Mesendoderm (in vitro differentiated cells): ENCODE measurements around the gene SBK2.

Source experiments
- DNase-seq: peaks from one replicate; pipeline ENCODE4 v3.0.0; 2013
- H2AK5ac ChIP-seq: 2 replicates; pipeline ENCODE4 v1.6.1; 2013; ENCODE audit warnings: low read length, inconsistent platforms
- H2BK120ac ChIP-seq: 2 replicates; pipeline ENCODE4 v1.6.1; 2013; ENCODE audit warnings: low read depth, mild to moderate bottlenecking, low read length, moderate library complexity, mixed read lengths
- H2BK15ac ChIP-seq: replicated peaks from 2 replicates; pipeline ENCODE4 v1.6.1; 2013; ENCODE audit warnings: low read depth, mild to moderate bottlenecking, moderate library complexity
- H2BK5ac ChIP-seq: 2 replicates; pipeline ENCODE4 v1.6.1; 2013; ENCODE audit warnings: low read length, inconsistent platforms
- H3K18ac ChIP-seq: 2 replicates; pipeline ENCODE4 v1.6.1; 2013; ENCODE audit warnings: mild to moderate bottlenecking, low read length, mixed read lengths
- H3K23ac ChIP-seq: one replicate; pipeline ENCODE4 v1.6.1; 2013; ENCODE audit warnings: low read length
- H3K27ac ChIP-seq: 2 replicates; pipeline ENCODE4 v1.5.1; 2013; ENCODE audit warnings: low read depth, mild to moderate bottlenecking, inconsistent platforms, low read length, moderate library complexity
- H3K27me3 ChIP-seq: 2 replicates; pipeline ENCODE4 v1.6.1; 2013; ENCODE audit warnings: low read length, control low read depth, mild to moderate bottlenecking, inconsistent platforms; ENCODE audit not compliant: insufficient read depth, poor library complexity
- H3K36me3 ChIP-seq: 2 replicates; pipeline ENCODE4 v1.6.1; 2013; ENCODE audit warnings: low read length, inconsistent platforms; ENCODE audit not compliant: control insufficient read depth, insufficient read depth
- H3K4ac ChIP-seq: one replicate; pipeline ENCODE4 v1.6.1; 2013; ENCODE audit warnings: low read depth, mild to moderate bottlenecking, low read length, moderate library complexity
- H3K4me1 ChIP-seq: 2 replicates; pipeline ENCODE4 v1.6.1; 2013; ENCODE audit warnings: low read depth, low read length, inconsistent platforms; ENCODE audit not compliant: control insufficient read depth
- H3K4me2 ChIP-seq: 2 replicates; pipeline ENCODE4 v1.6.1; 2013; ENCODE audit warnings: low read length
- H3K4me3 ChIP-seq: 2 replicates; pipeline ENCODE4 v1.5.1; 2013; ENCODE audit warnings: mild to moderate bottlenecking, low read length
- H3K56ac ChIP-seq: one replicate; pipeline ENCODE4 v1.6.1; 2013; ENCODE audit warnings: low read length
- H3K79me1 ChIP-seq: 2 replicates; pipeline ENCODE4 v1.6.1; 2013; ENCODE audit warnings: low read length, inconsistent platforms
- H3K79me2 ChIP-seq: 2 replicates; pipeline ENCODE4 v1.6.1; 2013; ENCODE audit warnings: mild to moderate bottlenecking, low read length; ENCODE audit not compliant: control insufficient read depth, insufficient read depth
- H3K9ac ChIP-seq: 2 replicates; pipeline ENCODE4 v1.6.1; 2013; ENCODE audit warnings: low read length, inconsistent platforms
- H4K5ac ChIP-seq: one replicate; pipeline ENCODE4 v1.6.1; 2013; ENCODE audit warnings: low read length
- H4K8ac ChIP-seq: one replicate; pipeline ENCODE4 v1.6.1; 2013; ENCODE audit warnings: low read depth, mild to moderate bottlenecking, control low read depth, low read length, moderate library complexity
- whole genome bisulfite sequencing: extraction: QIAGEN DNeasy Blood & Tissue Kit; methylation state at CpG from one replicate; pipeline ENCODE4 v1.1.7; 2013; ENCODE audit warnings: low lambda C conversion rate, missing lambda C conversion rate; ENCODE audit not compliant: insufficient coverage; ENCODE audit errors: extremely low coverage; 5-methylcytosine and 5-hydroxymethylcytosine counted together

Gene SBK2

GRCh38 chr19:55529636-55530234, 7.2 kb downstream of the SBK2 start:
- no peak overlapping the region for H2AK5ac ChIP-seq
- H3K27ac ChIP-seq, result no peak overlapping the region
- DNase-seq, result no peak
- no peaks in the 10 kb centered on the region for H3K79me2 ChIP-seq
- H4K5ac ChIP-seq, result no peak overlapping the region
- H3K18ac ChIP-seq, result no peak overlapping the region
- H2BK120ac ChIP-seq, result no peak overlapping the region
- H3K4ac ChIP-seq, result no peak overlapping the region
- H3K23ac ChIP-seq, result no peak overlapping the region
- no peak overlapping the region for H2BK15ac ChIP-seq
- H3K4me2 ChIP-seq, result no peak overlapping the region
- H3K27me3 ChIP-seq, result no peaks in the 10 kb centered on the region
- no peak overlapping the region for H4K8ac ChIP-seq
- H3K9ac ChIP-seq, result no peak overlapping the region
- peaks cover 5% of the 10 kb centered on the region for H3K4me1 ChIP-seq
- no peak overlapping the region for H2BK5ac ChIP-seq
- H3K79me1 ChIP-seq, result no peaks in the 10 kb centered on the region
- H3K4me3 ChIP-seq, result no peak overlapping the region
- H3K56ac ChIP-seq, result no peak overlapping the region
- WGBS, result no CpG with 5 or more reads among the region's 56 CpGs
- no peaks in the 10 kb centered on the region for H3K36me3 ChIP-seq

- Histone ChIP-seq H3K56ac (no peak overlapping the region), H3K4me3 (no peak overlapping the region), H3K27ac (no peak overlapping the region), H4K5ac (no peak overlapping the region), H2BK120ac (no peak overlapping the region), H3K4me2 (no peak overlapping the region), H3K79me2 (no peaks in the 10 kb centered on the region), H2BK5ac (no peak overlapping the region), H3K23ac (no peak overlapping the region), H3K79me1 (no peaks in the 10 kb centered on the region), H3K4ac (no peak overlapping the region), H4K8ac (no peak overlapping the region), H2AK5ac (no peak overlapping the region), H3K4me1 (peaks cover 5% of the 10 kb centered on the region), H2BK15ac (no peak overlapping the region), H3K18ac (no peak overlapping the region), H3K36me3 (no peaks in the 10 kb centered on the region), H3K27me3 (no peaks in the 10 kb centered on the region), H3K9ac (no peak overlapping the region)
- whole genome bisulfite sequencing, result no CpG with 5 or more reads among the region's 15 CpGs
- DNase-seq, result peak; percentile 28
Observed at GRCh38 chr19:55528030-55528803, 8.7 kb downstream of the SBK2 start.

GRCh38 chr19:55527197-55528029, 9.5 kb downstream of the SBK2 start:
- no peaks in the 10 kb centered on the region for H3K79me1 ChIP-seq
- H3K36me3 ChIP-seq, result no peaks in the 10 kb centered on the region
- no peaks in the 10 kb centered on the region for H3K27me3 ChIP-seq
- peaks cover 5% of the 10 kb centered on the region for H3K4me1 ChIP-seq
- no peaks in the 10 kb centered on the region for H3K79me2 ChIP-seq
- no peak overlapping the region for H4K8ac ChIP-seq
- no peak overlapping the region for H3K27ac ChIP-seq
- no peak overlapping the region for H3K9ac ChIP-seq
- no peak overlapping the region for H2AK5ac ChIP-seq
- no peak overlapping the region for H2BK5ac ChIP-seq
- no peak overlapping the region for H3K56ac ChIP-seq
- DNase-seq, result no peak
- no peak overlapping the region for H3K4me2 ChIP-seq
- no peak overlapping the region for H3K18ac ChIP-seq
- H2BK15ac ChIP-seq, result no peak overlapping the region
- no peak overlapping the region for H3K4me3 ChIP-seq
- H2BK120ac ChIP-seq, result no peak overlapping the region
- H3K23ac ChIP-seq, result no peak overlapping the region
- no CpG with 5 or more reads among the region's 22 CpGs for WGBS
- no peak overlapping the region for H4K5ac ChIP-seq
- H3K4ac ChIP-seq, result no peak overlapping the region

- no peak overlapping the region for H2AK5ac ChIP-seq
- H3K9ac ChIP-seq, result no peak overlapping the region
- no peaks in the 10 kb centered on the region for H3K27me3 ChIP-seq
- H3K23ac ChIP-seq, result no peak overlapping the region
- no peak overlapping the region for H3K4ac ChIP-seq
- DNase-seq, result peak; percentile 79
- H3K79me2 ChIP-seq, result no peaks in the 10 kb centered on the region
- H4K8ac ChIP-seq, result no peak overlapping the region
- no peak overlapping the region for H2BK5ac ChIP-seq
- H3K4me1 ChIP-seq, result peaks cover 5% of the 10 kb centered on the region
- no peak overlapping the region for H2BK120ac ChIP-seq
- peak overlapping the region; percentile 7 for H3K27ac ChIP-seq
- no peak overlapping the region for H4K5ac ChIP-seq
- no CpG with 5 or more reads among the region's 35 CpGs for WGBS
- H2BK15ac ChIP-seq, result no peak overlapping the region
- H3K36me3 ChIP-seq, result no peaks in the 10 kb centered on the region
- no peaks in the 10 kb centered on the region for H3K79me1 ChIP-seq
- H3K4me2 ChIP-seq, result no peak overlapping the region
- H3K18ac ChIP-seq, result no peak overlapping the region
- H3K4me3 ChIP-seq, result no peak overlapping the region
- peak overlapping the region; percentile 22 for H3K56ac ChIP-seq
Observed at GRCh38 chr19:55526216-55527196, 10.4 kb downstream of the SBK2 start.

- Histone ChIP-seq H2BK5ac (no peak overlapping the region), H3K4ac (no peak overlapping the region), H2BK15ac (no peak overlapping the region), H3K36me3 (no peaks in the 10 kb centered on the region), H3K56ac (no peak overlapping the region), H3K27me3 (no peaks in the 10 kb centered on the region), H3K79me2 (no peaks in the 10 kb centered on the region), H3K9ac (no peak overlapping the region), H3K23ac (no peak overlapping the region), H3K79me1 (no peaks in the 10 kb centered on the region), H2AK5ac (no peak overlapping the region), H3K4me1 (peaks cover 5% of the 10 kb centered on the region), H3K18ac (no peak overlapping the region), H3K4me3 (no peak overlapping the region), H4K8ac (no peak overlapping the region), H4K5ac (no peak overlapping the region), H3K27ac (no peak overlapping the region), H2BK120ac (no peak overlapping the region), H3K4me2 (no peak overlapping the region)
- DNase-seq, result peak; percentile 88
- 100% methylated on average over 3 of the region's 29 CpGs for WGBS
Observed at GRCh38 chr19:55525289-55526101, 11.4 kb downstream of the SBK2 start.
